ENCODE measurements around the gene TUBB4A.

DNA sequence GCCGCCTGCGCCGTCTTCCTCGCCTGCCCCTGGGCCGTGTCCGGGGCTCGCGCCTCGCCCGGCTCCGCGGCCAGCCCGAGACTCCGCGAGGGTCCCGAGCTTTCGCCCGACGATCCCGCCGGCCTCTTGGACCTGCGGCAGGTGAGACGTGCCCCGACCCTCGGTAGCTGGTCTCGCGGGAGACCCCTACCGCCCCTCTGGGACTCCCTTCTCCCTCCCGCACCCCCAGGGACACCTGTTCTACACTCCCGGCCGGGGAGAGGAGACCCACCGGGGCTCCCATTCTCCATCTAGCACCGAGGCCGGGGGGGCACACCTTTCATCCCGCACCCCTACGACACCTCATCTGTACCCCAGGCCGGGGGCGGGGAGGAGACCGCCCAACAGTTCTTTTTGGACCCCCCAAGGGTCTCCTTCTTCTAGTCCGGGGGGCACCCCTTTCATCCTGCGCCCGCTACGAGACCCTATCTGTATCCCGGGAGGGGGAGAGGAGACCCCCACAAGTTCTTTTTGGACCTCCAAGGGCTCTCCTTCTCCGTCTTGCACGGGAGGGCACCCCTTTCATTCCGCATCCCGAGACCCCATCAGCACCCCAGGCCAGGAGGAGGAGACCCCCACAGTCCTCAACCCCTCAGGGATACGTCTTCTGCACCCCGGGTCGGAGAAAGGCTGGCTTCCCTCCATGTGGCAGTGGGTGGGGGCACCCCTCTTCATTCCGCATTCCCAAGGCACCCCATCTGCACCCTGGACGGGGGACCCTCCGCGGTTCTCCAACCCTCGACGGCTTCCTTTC is 29.2 kb upstream of the TUBB4A start:
- TF ChIP-seq POLR2A (IDR thresholded peaks at IDR 0.05; ENCODE audit: low read length) (peak; percentile 82), GATA1 (IDR thresholded peaks at IDR 0.05; ENCODE audit: low read depth, low read length) (no peak)
